GM21381 (cell line): ENCODE results near the gene RAB10.
"Not testable (repeated sequence)": the region's sequence is repeated elsewhere in the genome, so short reads cannot be mapped to it uniquely, and the experiment has no call there.

ENCODE experiments used
- ATAC-seq: cut with Tn5 transposase; IDR thresholded peaks from one replicate; pipeline ENCODE4 v1.9.1; 2021; ENCODE audit warnings: mild to moderate bottlenecking, moderate library complexity; ENCODE audit not compliant: unreplicated experiment

RAB10 gene

GRCh38 chr2:26033818-26034636 is at the start of gene RAB10:
Gene RAB10, plus strand, starts transcription at chr2:26034084. Its CDS starts 525 bp downstream, at chr2:26034609.
- peak; percentile 82 for ATAC-seq

DNA sequence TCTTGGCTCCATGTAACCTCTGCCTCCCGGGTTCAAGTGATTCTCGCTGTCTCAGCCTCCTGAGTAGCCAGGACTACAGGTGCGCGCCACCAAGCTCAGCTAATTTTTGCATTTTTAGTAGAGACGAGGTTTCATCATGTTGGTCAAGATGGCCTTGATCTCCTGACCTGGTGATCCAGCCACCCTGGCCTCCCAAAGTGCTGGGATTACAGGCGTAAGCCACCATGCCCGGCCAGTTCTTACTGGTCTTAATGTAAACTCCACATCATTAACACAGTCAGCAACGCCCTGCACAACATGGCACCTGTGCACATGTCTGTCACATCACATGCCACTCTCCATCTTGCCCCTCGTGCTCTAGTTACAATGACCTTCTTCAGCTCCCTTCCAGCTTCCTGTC is 45.8 kb upstream of the RAB10 start:
- ATAC-seq, result no peak

GRCh38 chr2:25989154-25989553 is 44.7 kb upstream of the RAB10 start:
- no peak for ATAC-seq

DNA sequence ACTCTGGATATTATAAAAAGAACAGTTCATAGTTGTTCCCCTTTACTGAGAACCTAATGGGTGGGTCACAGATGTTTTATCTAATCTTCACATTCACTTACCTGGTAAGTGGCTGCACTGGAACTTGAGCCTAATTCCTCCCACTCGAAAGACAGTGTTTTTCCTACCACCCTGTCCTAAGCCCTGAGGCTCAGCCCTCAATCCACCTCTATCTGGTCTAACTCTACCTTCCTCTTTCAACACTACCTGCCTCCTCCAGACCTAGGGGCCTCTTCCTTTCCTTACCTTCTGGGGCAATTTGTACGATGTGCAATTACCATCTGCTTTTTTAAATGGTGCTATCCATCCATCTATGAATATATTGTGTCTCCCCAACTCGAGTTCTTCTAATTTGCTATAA is 41.9 kb upstream of the RAB10 start:
- ATAC-seq, result no peak

DNA sequence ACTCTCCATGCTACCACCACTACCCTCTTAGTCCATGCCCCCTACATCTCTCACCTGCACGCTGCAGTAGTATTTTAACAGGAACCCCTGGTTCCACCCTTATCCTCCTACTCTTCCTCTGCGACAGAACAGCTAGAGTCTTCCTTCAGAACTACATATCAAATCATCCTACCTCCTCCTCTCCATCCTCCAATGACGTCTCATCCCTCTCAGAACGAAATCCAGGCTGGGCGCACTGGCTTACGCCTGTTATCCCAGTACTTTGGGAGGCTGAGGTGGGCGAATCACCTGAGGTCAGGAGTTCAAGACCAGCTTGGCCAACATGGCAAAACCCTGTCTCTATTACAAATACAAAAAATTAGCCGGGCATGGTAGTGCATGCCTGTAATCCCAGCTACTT is 41.3 kb upstream of the RAB10 start:
- no peak for ATAC-seq

DNA sequence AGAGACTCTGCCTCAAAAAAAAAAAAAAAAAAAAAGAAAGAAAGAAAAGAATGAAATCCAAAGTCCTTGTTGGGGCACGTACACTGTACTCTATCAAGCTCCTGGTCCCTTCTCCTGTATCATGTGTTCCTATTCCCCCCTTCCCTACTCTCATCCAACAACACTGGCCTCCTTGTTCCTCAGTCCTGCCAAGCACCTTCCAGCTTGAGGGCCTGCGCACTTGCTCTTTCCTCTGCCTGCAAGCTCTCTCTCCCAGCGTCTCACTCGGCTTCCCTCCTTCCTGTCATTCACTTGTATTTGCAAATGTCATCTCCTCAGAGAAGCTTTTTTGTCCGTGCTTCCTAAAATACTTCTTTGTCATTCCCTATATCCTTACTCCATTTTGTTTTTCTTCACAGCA is 40.8 kb upstream of the RAB10 start:
- ATAC-seq, result no peak

- ATAC-seq, result no peak
Measured at GRCh38 chr2:25994509-25994908, 39.4 kb upstream of the RAB10 start.

DNA sequence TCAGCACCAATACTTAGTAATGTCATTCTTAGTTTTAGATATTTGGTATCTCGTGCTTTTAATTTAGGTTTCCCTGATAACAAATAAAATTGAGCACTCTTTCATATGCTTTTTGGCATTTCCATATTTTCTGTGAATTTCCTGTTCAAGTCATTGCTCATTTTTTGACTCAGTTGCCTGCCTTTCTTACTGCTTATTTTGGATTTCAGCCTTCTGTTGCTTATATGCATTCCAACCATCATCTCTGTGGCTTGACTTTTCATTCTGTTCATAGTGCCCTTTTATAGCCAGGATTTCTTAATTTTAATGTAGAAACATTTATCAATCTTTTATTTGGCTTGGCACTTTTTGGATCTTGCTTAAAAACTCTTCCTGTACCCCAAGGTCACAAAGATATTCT is 37.0 kb upstream of the RAB10 start:
- ATAC-seq, result no peak

DNA sequence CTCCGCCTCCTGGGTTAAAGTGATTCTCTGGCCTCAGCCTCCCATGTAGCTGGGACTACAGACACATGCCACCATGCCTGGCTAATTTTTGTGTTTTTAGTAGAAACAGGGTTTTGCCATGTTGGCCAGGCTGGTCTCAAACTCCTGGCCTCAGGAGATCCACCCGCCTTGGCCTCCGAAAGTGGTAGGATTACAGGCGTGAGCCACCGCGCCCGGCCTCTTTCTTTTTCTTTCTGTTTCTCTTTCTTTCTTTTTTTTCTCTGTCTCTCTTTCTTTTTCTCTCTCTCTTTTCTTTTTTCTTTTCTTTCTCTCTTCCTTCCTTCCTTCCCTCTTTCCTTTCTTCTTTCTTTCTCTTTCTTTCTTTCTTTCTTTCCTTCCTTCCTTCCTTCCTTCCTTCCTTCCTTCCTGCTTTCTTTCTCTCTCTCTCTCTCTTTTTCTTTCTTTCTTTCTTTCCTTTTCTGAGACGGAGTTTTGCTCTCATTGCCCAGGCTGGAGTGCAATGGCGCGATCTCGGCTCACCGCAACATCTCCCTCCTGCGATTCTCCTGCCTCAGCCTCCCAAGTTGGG is 35.0 kb upstream of the RAB10 start:
- not testable (repeated sequence) for ATAC-seq

DNA sequence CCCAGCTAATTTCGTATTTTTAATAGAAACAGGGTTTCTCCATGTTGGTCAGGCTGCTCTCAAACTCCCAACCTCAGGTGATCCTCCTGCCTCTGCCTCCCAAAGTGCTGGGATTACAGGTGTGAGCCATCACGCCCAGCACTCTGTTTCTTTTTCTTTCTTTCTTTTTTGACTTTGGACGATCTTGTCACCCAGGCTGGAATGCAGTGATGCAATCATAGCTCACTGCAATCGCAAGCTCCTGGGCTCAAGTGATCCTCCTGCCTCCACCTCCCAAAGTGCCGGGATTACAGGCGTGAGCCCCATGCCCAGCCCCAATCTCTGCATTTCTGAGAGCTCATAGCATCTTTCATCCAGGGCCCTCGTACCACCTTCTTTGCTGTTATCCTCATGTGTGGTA is 34.5 kb upstream of the RAB10 start:
- not testable (repeated sequence) for ATAC-seq

DNA sequence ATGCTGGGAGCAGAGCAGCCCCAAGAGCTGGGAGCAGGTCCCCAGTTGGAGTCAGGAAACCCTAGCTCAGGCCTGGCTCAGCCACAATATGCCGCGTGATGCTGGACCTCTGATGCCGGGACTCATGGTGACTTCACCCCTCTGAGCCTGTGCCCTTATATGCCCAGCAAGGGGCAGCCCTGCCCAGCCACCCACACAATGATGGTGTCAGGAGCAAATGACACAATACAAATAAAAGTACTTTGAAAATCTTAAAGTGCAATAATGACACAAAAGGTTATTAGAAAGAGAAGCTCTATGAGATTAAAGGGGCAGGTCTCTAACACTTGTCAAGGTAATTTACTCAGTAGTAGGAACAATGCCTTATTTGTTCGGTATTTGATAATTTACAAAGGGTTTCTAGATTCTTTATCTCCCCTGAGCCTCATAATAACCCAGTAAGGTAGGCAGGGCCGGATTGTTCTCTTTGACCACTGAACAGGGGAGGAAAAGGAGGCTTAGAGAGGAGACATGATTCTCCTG is 33.3 kb upstream of the RAB10 start:
- ATAC-seq, result no peak

DNA sequence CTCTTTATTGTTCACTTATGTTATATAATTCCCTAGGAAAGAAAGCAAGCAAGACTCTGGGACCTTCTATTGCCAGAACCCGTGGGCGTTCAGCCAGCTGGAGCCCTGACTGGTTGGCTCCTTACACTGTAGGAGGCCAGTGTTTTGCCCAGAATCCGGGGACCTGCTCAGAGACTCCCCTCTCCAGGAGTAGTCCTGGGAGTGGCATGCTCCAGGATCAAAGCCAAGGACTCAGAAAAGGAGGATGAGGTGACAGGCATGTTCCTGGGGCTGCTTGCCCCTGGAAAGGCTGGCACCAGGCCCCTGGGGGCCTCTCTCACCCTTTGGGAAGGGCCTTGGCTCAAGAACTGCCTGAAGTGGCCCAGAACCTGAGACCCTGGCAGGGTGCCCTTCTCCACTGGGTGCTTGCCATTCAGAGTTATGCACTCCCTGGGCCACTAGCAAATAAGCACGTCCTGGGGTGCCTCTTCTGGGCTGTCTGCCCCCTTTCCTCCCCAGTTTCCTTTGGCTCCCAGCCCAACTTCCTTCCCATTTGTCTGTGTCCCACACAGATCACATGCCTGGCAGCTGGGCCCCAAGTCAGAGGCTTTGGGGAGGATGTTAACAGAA is 32.0 kb upstream of the RAB10 start:
- ATAC-seq, result no peak

GRCh38 chr2:26002632-26003310 is 31.1 kb upstream of the RAB10 start:
- ATAC-seq, result no peak

DNA sequence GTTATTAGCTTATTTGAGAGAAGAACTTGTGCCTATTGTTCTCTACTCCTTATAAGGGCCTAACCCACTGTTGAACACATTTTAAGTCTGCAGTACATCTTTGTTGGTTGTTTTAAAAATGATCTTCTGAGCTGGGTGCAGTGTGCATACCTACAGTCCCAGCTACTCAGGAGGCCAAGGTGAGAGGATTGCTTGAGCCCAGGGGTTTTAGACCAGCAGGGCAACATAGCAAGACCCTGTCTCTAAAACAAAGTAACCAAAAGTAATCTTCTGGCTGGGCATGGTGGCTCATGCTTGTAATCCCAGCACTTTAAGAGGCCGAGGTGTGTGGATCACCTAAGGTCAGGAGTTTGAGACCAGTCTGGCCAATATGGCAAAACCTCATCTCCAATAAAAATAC is 25.8 kb upstream of the RAB10 start:
- ATAC-seq, result no peak

GRCh38 chr2:26008851-26009566 is 24.9 kb upstream of the RAB10 start:
- ATAC-seq, result no peak

DNA sequence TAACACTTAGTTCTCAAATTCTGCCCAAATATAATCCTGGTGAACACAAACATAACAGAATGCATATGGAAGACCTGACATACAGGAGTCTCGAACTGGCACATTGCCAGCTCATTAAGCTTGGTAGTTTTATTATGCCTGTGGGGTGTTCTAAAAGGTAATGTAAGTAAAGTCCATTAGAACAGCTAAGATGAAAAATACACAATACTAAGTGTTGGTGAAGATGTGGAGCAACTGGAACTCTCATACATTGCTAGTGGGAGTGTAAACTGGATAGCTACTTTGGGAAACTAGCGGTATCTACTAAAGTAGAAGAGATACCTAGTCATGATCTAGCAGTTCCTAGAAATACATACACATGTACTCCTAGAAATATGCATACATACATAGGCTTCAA is 24.3 kb upstream of the RAB10 start:
- no peak for ATAC-seq

- ATAC-seq, result no peak
Measured at GRCh38 chr2:26010943-26011342, 22.9 kb upstream of the RAB10 start.

- ATAC-seq, result no peak
Measured at GRCh38 chr2:26011609-26011989, 22.3 kb upstream of the RAB10 start.

DNA sequence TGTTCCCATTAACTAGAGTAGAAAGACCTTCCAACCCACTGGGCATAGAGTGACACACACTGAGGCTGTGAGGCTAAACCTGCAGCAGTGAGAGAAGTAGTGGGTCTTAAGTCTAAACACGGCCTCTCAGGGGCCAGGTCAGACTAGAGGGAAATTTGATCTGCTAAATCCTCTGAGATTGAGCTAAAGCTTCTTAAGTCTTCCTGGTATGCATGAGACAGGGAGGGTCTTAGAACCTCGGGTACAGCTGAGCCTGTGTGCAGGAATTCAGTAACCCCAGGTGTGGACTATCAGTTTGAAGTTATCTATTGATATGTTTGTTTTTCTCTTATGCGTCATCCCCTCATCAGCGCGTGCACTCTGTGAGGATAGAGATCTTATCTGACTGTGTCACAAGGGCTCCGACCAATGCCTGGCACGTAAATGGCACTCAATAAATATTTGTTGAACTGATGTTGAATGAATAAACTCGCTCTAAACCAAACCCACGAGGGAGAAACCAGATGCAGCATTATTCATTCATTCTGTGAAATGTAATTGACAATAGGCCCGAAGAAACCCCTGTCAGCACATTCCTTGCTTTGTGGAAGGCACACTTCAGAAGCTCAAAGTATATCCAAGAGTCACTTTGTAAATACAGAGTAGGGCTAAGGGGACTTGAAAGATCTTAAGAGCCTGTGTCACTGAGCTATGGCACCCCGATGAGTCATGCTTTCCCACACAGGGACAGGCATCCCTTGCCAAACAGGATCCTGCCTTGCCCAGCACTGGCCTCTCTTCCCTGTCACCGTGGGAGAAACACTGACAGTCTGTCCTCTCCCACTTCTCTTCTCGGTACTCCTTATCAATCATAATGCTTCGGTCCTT is 21.7 kb upstream of the RAB10 start:
- no peak for ATAC-seq

DNA sequence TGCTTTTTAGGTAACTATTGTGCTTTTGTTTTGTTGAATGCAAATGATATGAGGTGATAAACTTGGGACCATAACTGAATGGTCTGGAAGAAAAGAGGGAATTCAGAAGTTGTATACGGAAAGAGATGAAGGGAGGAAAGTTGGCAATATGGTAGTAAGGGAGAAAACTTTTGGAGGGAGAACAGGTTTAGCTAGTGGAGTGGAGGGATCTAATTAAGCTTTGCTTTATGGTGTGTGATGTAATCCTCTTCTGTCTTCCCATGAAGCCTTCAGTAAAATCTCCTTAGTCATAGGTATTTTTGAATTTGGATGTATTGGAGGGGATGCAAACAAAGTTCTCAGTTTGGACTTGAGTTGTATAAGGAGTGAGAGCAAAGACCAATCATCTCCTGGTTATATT is 20.2 kb upstream of the RAB10 start:
- no peak for ATAC-seq
